Hematopoietic multipotent progenitor cell treated with erythropoietin and hydrocortisone succinate and interleukin-3 and kit ligand, for 4 days (in vitro differentiated cells): ENCODE data around the gene CCND1.
A peak's percentile ranks its signal among the peaks of the same experiment; 100 is the strongest.

Experiments
- DNase-seq: peaks from one replicate; pipeline ENCODE4 v3.0.0-alpha.2; 2015

The CCND1 gene

GRCh38 chr11:69654001-69654659, 13.2 kb downstream of the CCND1 start:
- DNase-seq: no peak

GRCh38 chr11:69654660-69655478, 13.9 kb downstream of the CCND1 start:
- DNase-seq: no peak

GRCh38 chr11:69655479-69656428, 14.8 kb downstream of the CCND1 start:
- no peak for DNase-seq

- DNase-seq: no peak
Measured at GRCh38 chr11:69656536-69657455, 15.8 kb downstream of the CCND1 start.

- DNase-seq: no peak
Measured at GRCh38 chr11:69657456-69657910, 16.5 kb downstream of the CCND1 start.

- no peak for DNase-seq
Measured at GRCh38 chr11:69657911-69658625, 17.1 kb downstream of the CCND1 start.

GRCh38 chr11:69658626-69659450, 17.9 kb downstream of the CCND1 start:
- no peak for DNase-seq

- DNase-seq: no peak
Measured at GRCh38 chr11:69659591-69659990, 18.6 kb downstream of the CCND1 start.

GRCh38 chr11:69660001-69660500, 19.1 kb downstream of the CCND1 start:
- no peak for DNase-seq

GRCh38 chr11:69661413-69661715, 20.4 kb downstream of the CCND1 start:
- DNase-seq: no peak

GRCh38 chr11:69662021-69662698, 21.2 kb downstream of the CCND1 start:
- DNase-seq: peak; percentile 51

GRCh38 chr11:69662806-69663205, 21.9 kb downstream of the CCND1 start:
- no peak for DNase-seq

GRCh38 chr11:69663326-69663725, 22.4 kb downstream of the CCND1 start:
- no peak for DNase-seq

- no peak for DNase-seq
Measured at GRCh38 chr11:69664103-69664775, 23.3 kb downstream of the CCND1 start.

- no peak for DNase-seq
Measured at GRCh38 chr11:69664901-69665300, 23.9 kb downstream of the CCND1 start.

- DNase-seq: no peak
Measured at GRCh38 chr11:69665669-69666068, 24.7 kb downstream of the CCND1 start.

- DNase-seq: no peak
Measured at GRCh38 chr11:69666261-69666660, 25.3 kb downstream of the CCND1 start.

GRCh38 chr11:69666752-69667536, 26.0 kb downstream of the CCND1 start:
- DNase-seq: no peak
